GM19351 (cell line): Measurements from ENCODE around the gene IMMP2L.
"Not testable (repeated sequence)": the region's sequence is repeated elsewhere in the genome, so short reads cannot be mapped to it uniquely, and the experiment has no call there.

Experiments
- ATAC-seq: cut with Tn5 transposase; IDR thresholded peaks from one replicate; pipeline ENCODE4 v1.9.1; 2021; ENCODE audit warnings: mild to moderate bottlenecking, moderate library complexity; ENCODE audit not compliant: unreplicated experiment

The IMMP2L gene

DNA sequence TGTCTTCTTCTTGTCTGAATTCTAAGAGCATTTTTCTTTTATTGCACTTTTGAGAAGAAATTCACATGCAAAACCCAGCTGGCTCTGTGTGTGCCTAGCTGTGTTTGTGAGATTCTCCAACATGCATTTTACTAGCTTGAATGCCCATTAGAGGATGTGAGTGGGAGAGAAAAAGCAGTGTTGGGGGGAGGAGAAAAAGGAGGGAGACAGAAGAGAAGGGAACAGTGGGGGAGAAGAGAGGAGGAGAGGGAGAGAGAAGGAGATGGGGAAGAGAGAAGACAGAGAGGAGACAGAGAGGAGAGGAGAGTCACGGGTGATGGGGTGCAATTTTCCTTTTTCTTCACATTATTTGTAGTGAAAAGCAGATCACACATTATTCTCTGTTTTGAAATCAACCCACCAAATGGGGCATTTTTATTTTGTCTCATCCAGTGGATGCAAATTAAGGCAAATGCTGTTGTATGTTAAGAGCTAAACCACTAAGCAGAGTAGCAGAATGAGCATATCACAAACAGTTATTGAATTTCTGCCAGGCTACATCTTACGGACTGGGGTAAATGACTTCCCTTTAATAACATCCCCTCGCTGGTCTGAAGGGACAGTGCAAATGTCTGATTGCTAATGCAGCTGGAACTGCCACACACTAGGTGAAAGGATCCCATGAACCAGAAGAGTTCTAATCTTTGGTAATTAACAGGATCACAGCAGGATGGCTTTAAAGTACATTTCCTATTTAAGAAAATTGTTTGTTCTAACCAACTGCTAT is 470.5 kb downstream of the IMMP2L start:
- ATAC-seq = peak; percentile 32

DNA sequence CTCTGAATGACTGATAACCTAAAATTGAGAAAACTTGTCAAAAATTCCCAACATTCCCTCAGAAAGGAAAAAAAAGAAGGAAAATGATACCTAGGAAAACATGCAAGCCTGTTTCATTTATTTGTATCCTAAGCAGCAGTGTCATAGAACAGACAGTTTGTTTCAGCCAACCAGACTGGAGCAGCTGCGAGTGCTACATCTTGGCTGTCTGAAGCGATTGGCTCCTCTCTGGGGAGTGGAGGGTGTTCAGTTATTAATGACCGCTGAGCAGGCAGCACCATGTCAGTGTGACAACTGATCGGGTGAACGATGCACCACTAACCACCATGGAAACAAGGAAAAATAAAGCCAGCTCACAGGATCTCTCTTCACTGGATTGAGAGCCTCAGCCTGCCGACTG is 471.4 kb downstream of the IMMP2L start, which contains the start of gene LRRN3:
LRRN3 (plus strand) TSS at position 282 of the 400 bp plus-strand sequence. CDS start 31,646 bp downstream, outside the sequence.
- ATAC-seq = no peak

DNA sequence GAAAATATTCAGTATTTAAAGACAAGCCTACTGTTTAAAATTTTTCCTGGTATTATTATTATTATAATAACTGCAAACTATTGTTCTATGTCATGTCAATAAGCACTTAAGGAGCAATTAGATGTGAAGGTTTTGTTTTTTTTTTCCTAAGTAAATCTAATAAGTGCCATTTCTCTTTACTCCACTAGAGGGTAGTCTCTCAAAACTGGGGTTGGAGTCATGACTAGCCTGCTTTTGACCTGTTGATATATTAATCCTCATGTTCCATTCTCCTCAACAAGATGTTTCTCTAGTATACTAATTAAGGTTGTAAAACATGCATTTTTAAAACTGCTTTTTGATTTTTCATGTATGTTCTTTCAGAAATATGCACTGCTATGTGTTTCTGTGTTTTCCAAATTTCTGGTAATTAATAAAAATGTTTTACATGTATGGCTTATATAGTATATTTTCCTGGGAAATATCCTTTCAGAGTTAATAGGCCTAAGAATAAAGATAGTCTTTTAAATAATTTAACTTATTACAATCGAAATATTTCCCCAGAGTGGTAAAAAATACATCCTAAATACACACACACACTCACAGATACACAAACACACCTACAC is 472.4 kb downstream of the IMMP2L start:
- ATAC-seq = peak; percentile 48

DNA sequence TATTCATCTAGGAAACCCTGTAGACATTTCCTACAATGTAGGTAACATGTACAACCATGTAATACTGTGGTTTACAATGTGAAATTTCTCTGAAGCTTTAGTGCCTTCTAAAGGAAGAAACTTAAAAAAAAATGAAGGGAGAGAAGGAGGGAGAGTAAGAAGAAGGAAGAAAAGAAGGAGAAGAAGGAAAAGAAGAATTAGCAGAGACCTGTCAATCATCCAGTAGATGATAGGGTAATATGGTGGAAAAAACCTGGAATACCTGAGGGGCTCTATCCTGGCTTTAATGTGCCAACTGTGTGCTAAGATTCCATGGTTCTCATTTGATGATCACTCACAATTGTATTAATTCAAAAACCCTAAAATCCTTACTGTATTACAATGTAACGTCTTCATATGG is 474.0 kb downstream of the IMMP2L start:
- ATAC-seq = no peak

DNA sequence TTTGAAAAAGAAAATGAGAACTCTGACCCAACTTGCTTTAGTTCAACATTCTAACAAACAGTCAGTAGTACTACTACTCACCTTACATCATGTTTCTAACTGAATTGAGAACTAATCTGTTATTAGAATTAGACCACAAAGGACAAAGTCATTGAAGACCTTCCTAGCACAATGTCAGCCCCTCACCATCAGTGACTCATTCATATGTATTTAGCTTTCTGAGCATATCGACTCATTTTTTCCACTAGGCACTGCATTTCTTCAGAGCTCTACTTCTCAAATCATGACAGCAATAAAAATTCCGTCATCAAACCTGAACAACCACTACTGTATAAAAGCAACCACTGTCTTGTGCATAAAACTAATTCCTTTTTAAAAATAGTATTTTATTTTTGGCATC is 475.8 kb downstream of the IMMP2L start:
- ATAC-seq = no peak

DNA sequence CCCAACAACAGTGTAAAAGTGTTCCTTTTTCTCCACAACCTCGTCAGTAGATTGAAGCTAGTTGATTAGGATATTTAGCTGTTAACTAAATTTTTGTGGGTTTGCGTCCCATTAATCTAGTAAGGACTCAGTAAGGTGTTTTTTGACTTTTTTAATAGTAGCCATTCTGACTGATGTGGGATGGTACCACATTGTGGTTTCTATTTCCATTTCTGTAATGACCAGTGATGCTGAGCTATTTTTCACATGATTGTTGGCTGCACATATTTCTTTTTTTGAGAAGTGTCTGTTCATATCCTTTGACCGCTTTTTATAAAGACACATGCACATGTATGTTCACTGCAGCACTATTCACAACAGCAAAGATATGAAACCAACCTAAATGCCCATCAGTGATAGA is 476.9 kb downstream of the IMMP2L start:
- no peak for ATAC-seq

DNA sequence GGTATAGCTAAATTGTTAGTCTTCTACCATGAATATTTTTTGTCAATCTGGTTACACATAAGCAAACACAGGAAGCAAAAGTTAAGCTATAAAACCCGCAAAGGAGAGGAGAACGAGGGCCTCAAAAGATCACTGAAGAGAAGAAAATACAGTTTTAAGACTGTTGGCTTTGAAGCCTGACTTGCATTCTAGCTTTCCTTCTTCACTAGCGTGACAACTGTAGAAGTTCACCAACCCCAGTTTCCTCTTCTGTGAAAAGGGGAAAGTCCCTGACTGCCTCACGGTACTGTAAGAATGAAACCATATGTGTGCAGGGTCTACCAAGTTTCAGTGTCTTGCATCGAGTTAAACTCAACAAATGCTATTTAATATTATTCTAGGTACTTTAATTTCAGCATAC is 478.9 kb downstream of the IMMP2L start:
- ATAC-seq = peak; percentile 97

DNA sequence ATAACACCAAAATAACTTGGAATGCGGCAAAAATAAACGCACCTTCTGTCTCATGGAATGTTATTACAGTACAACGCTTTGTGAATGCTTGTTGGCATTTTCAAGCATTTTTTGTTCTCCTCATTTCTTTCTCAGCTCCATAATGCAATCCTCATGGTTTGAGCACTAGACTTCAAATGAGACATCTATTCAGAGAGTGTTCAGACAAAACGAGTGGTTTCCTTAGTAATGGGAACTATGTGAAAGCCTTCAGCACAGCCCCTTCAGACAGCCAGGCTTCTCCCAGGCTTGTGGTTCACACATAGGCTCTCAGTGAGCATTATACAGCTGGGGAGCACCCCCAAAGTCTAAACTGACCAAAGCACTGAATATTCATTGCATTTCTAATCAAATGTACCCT is 479.9 kb downstream of the IMMP2L start:
- no peak for ATAC-seq

DNA sequence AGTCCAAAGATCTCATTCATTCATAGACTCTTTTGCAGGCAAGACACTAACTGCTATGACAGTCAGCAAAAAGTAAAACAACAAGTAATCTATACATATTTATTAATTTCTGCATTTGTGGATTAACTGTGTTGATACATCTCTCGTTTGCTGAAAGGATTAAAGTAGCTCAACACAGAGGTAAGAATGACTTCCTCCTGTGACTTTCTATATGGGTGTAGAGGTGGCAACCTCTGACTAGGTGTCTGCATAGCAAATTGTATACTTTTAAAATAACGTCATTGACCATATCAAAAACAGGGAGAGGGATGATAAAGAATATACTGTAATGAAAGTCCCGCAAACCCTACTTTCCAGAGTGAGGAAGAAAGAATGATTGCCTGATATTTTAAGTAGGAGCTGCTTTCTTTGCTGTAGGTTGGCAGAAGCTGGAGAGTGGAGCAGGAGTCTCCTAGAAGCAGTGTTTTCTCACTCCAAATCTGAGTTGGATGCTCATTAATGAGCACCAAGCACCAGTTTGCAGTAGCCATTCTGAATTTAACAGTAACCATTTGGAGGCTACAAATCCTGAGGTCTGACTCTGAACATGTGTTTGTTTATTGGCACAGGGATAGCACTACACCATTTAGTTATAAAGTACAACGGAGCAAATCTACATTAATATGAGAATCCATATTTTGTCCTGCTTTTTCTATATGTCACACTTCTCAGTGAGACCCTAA is 480.6 kb downstream of the IMMP2L start:
- ATAC-seq = no peak

DNA sequence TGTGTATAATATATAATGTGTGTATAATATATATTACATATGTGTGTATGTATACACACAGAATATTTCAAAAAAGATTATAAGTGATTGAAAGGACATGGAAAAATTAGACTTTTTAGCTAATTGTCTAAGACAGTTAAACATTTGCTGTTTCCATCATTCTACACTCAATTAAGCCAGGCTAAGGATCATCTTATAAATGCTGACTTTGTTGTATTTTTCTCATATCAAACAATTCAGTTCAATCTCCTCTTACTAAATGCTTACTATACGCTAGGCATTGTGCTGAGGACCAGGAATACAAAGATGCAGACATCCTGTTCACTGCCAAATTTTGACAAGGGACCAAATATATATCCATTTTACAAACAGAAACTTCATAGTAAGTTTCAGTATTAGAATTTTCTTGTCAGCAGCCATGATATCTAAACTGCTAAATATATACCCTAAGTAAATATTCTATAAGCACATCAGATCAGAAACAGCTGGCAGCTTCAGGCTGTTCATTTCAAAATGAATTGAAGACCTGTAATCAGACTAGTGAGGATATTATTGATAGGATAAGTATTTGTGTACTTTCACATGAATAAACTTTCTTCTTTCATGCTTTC is 481.7 kb downstream of the IMMP2L start:
- peak; percentile 23 for ATAC-seq

DNA sequence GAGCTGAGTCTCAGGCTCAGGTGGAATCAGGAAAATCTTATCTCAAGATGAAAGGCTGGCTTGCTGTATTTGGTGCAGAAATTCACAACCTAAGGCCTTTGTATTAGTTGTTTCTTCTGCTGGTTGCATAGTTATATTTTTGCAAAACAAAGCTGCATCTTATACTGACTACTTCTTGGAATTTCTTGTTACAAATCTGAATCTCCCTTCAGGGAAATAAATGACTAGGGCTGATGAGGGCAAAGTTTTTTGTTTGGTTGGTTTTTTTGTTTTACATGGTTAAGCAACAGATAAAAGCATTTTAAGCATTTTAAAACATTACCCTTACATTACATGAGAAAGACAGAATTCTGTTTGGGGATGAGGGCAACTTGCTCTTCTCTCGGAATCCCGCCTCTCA is 485.3 kb downstream of the IMMP2L start:
- ATAC-seq = no peak

DNA sequence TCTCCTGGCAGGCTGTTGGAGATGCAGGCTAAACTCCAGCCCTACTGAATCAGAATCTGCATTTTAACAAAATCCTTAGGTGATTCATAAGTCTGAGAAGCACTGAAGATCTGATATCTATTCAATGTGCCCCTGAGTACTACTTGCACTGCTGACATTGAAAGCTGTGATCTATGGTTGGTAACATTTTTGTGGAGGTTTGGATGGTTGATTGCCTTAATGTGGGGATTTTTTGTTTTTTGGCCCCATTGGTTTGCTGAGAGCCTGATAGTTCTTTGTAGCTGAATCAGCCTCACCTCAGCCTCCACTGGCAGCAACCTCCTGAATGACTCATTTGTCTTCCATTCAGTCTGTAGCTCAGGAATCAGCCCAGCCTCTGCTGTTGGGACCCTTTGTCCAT is 486.1 kb downstream of the IMMP2L start:
- no peak for ATAC-seq

DNA sequence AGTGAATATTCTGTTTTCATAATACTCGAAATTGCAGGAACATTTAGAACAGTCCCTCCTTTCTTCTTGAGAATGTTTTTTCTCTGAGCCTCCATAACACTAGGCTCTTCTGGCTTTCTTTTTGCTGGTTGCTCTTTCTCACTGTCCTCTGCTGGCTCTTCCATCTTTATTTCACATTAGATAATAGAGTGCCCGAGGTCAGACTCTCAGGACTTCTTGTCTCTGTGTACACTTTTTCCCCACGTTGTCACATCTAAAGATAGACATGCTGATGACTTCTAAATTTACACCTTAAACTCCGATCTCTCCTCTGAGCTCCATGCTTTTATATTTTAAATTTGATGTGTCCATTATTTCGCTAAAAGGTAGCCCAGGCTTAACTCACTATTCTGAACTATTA is 486.8 kb downstream of the IMMP2L start:
- no peak for ATAC-seq

DNA sequence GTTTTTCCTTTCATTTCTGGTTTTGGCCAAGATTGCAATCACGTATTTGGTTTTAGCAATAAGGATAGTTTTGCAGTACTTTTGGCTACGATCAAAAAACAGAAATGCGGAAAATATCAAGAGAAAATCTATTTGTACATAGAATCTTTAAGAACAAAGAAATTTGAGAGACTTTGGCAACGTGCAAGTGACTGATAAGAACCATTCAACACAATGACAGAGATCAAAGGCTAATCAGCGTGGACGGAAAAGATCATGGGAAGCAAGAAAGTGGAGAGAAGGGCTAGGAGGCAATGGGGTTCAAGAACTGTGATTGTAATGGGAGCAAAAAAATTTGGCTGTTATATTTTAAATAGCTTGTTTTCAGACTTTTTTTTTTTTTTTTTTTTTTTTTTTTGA is 487.5 kb downstream of the IMMP2L start:
- ATAC-seq = no peak

DNA sequence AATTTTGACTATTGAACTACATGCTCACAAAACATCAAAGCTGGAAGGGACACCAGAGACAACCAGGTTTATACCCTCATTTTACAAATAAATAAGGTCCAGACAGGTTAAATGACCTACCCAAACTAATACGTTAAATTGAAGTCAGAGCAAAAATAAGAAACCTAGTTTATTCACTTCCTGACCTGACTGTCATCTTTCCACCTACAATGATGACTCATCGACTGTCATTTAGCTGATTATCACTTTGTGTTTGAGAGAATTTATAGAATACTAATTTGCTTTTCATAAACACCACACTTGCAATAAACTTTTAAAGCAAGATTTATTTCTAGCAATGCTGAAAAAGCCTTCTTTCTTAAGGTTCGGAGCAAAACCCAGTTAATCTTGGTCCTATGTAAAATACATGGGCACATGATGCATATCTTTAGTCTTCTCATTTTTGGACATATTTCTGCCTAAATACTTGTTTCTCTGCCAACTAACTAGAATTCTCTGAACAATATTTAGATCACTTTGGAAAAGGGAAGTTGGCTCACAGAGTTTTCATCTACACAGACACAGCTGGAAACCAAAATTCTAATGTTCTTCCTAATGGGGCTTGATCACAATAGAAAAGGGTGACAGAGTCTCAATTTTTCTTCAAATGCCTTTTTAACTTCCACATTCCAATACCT is 488.1 kb downstream of the IMMP2L start:
- ATAC-seq = no peak

DNA sequence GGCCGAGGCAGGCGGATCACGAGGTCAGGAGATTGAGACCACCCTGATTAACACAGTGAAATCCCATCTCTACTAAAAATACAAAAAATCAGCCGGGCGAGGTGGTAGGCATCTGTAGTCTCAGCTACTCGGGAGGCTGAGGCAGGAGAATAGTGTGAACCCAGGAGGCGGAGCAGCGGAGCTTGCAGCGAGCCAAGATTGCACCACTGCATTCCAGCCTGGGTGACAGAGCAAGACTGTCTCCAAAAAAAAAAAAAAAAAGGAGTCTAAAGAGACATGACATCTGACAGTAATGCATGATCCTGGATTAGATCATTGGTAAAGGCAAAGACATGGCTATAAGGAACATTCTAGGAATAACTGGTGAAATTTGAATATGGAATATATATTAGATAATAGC is 489.6 kb downstream of the IMMP2L start:
- ATAC-seq = not testable (repeated sequence)

DNA sequence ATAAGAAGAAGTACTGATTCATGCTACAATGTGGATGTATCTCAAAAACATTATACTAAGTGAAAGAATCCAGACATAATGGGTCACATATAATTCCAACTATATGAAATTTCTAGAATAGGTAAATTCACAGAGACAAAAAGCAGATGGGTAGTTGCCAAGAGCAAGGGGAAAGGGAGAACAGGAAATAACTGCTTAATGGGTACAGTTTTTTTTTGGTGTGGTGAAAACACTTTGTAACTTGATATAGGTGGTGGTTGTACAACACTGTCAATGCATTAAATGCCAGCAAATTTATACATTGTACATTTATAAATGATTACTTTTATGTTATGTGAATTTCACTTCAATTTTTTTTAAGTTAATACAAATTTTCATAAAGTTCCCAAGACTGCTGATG is 490.7 kb downstream of the IMMP2L start:
- no peak for ATAC-seq

DNA sequence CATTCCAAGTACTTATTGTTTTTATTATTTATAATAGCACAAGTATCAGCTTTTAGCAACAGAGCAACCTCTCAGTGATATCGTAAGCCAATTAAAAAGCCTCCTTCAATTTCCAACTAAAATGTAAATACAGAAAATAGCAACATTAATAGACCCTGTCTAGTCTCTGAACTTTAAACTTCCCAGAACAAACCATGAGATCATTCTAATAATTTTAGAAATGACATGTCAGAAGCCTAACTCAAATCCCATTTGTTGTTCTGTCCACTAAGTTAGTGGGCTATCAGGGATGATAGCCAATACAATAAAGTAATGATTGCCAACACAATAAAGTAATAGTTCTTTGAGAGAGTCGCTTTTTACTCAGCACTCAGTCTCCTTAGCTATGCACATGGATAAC is 493.7 kb downstream of the IMMP2L start:
- ATAC-seq = no peak

DNA sequence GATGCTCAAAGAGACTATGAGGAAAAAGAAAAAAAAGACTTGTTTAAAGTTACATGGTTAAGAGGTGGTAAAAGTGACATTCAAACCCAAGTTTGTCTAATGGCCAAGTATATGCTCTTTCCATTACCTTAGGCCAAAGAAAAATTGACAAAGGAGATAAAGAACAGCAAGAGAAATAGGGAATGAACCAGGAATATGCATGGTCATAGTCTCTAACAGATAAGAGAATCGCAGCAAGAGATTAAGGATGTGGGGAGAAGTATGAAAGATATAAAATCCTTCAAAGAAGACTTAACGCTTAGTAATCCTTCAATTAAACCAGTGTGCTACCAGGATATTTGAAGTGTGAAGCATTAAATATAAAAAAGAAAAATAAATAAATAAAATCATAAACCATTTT is 494.6 kb downstream of the IMMP2L start:
- no peak for ATAC-seq

DNA sequence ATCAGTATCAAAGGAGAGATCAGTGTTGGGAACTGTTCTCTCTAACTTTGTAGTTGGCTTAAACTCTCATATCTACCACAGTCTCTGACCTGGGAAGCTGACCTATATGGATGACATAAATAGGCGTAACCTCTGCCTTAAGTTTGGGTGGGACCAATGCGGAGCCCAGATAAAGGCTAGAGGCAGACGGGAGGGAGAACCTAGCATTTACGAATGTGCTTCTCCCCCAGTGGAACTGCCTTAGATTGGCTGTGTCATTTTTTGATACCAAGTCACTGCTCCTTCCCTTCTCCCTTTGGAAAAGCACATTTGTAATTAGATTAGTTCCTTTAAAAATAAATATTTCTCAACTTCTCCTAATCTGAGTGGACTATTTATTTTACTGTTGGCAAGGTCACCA is 495.0 kb downstream of the IMMP2L start:
- no peak for ATAC-seq

DNA sequence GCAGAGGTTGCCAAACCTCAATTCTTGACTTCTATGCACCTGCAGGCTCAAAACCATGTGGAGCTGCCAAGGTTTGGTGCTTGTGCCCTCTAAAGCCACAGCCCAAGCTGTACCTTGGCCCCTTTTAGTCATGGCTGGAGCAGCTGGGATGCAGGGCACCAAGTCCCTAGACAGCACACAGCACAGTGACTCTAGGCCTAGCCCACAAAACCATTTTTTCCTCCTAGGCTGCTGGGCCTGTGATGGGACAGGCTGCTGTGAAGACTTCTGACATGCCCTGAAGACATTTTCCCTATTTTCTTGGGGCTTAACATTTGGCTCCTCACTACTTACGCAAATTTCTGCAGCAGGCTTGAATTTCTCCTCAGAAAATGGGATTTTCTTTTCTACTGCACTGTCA is 499.1 kb downstream of the IMMP2L start:
- no peak for ATAC-seq
